Fibroblast of mammary gland (primary cell): ENCODE data around the gene DIP2C.

ENCODE experiments used
- DNase-seq: peaks from one replicate; pipeline ENCODE4 v3.0.0-alpha.2; 2010; ENCODE audit warnings: low read depth
- H3K4me3 ChIP-seq: 2 replicates; pipeline ENCODE4 v1.5.1; 2011; ENCODE audit warnings: low read depth, mild to moderate bottlenecking, low read length, moderate library complexity; ENCODE audit not compliant: control insufficient read depth
- TF ChIP-seq, protein P1 (sequence below): conservative IDR thresholded peaks from 2 replicates; pipeline ENCODE4 v1.5.1; 2011; ENCODE audit warnings: low read depth, low read length, inconsistent platforms; ENCODE audit not compliant: control insufficient read depth, insufficient read depth

DIP2C gene

DNA sequence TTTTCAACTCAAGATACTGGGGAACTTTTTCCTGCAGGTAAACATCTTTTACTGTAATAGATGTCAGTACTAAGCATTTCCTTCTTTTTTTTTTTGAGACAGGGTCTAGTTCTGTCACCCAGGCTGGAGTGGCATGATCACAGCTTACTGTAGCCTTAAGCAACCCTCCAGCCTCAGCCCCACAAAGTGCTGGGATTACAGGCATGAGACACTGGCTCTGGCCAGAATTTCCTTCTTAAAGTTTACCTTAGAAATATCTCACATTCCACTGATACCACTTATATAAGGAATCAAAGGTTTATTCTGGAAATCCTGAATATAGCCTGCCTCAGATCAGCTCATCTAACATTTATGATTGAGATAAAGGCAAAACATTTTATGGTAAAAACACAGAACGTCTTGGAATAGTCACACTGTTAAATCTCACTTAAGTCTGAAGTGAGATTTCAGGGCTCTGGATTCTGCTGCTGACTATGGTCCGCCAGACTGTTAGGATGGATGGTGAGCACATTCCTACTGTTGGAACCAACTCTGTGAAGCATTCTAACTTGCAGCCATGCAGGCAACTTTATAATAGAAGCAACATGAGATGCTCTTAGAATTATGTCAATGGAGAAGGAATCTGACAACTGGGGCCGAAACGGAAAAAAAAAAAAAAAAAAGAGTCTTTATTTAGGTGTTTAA lies 402.3 kb downstream of the DIP2C start:
- H3K4me3 ChIP-seq, result no peak overlapping the region
- TF ChIP-seq, protein P1, sequence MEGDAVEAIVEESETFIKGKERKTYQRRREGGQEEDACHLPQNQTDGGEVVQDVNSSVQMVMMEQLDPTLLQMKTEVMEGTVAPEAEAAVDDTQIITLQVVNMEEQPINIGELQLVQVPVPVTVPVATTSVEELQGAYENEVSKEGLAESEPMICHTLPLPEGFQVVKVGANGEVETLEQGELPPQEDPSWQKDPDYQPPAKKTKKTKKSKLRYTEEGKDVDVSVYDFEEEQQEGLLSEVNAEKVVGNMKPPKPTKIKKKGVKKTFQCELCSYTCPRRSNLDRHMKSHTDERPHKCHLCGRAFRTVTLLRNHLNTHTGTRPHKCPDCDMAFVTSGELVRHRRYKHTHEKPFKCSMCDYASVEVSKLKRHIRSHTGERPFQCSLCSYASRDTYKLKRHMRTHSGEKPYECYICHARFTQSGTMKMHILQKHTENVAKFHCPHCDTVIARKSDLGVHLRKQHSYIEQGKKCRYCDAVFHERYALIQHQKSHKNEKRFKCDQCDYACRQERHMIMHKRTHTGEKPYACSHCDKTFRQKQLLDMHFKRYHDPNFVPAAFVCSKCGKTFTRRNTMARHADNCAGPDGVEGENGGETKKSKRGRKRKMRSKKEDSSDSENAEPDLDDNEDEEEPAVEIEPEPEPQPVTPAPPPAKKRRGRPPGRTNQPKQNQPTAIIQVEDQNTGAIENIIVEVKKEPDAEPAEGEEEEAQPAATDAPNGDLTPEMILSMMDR, result no peak
- no peak for DNase-seq

DNA sequence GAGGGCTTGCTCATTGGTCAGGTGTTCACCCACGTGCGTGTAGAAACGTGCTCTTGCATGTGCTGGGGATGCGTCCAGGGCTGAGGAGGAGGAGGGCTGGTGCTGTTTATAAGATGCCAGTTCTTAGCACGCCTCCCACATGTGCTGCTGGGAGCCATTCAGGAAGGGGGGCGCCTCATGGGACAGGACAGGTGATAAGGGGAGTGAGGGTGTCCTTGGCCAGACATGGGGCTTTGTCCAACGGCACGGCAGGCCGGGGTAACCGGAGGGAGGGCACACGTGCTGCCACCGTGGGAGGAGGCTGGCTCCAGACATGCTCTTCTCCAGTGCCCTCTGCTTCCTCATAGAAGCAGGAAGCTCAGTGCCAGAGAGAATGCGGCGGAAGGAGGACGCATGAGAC lies 404.3 kb downstream of the DIP2C start:
- no peak for DNase-seq
- H3K4me3 ChIP-seq, result no peak overlapping the region
- TF ChIP-seq, protein P1, result no peak

DNA sequence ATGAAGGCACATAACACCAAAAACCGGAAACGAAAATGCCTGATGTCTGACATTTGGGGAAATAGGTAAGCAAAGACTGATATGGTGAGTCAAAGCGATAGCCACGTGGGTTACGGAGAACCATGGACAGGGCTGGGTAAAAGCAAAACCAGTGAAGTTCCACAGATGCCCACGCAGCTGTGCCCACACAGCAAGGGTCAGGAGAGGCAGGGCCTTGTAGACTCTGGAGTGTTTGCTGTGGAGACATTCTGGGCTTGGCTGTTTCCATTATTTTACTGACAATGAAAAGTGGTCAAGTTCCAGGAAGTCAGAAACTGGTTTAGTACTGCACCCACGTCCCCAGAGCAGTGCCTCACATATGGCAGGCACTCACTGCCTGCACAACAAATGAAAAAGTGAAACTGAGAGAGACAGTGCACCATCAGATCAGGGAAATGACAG lies 405.5 kb downstream of the DIP2C start:
- no peak overlapping the region for H3K4me3 ChIP-seq
- TF ChIP-seq, protein P1, result no peak
- no peak for DNase-seq

DNA sequence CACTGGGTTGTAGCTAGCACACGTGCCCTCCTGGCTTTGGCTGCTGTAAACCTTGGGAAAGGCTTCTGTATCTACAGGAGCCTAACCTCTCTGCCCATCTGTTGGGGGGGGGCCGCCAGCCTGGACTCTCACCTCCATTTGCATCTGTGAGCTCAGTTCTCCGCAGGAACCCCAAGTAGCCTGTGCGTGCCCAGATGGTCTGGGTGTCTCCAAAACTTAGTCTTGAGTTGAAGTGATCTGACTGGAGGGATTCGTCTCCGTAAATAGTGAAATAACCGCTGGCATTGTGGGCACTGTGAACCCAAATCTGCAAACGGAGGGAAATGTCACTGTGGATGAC lies 406.4 kb downstream of the DIP2C start:
- no peak overlapping the region for H3K4me3 ChIP-seq
- TF ChIP-seq, protein P1, result no peak
- no peak for DNase-seq

DNA sequence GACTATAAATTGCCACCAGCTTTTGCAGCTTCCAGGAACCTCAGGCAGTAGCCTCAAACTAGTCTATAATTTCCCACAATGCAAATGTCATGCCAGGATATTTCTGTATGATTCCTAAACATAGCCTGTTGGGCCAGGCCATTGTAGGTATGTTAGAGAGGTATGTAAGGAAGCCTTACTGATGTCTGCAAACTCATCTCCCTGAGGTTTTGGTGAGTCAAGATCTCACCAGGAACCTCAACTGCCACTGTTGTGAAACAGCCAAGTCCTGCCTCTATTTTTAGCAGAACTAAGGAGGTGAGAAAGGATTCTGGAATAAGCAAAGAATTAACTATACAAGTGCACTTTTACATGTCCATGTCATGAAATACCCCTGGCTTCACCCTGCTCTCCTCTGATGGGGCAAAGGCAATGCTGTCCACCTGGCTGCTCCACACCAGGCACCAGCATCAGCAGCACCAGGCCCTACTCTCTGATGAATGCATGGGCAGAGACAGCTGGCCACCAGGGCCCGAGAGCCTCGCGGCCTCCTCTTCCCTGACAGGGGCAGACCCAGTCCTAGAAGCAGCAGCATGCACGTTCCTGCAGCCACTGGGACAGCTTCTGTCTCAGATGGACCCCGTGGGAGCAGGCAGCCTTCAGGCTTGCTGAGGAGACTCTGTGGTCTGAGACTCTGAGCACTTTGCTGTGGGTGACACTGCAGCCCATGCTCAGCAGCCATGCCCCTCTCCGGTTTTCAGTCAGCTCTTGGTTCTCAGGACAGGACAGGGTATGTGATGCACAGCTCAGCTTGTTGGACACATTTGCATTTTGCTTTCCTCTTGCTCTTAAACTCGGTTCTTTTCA lies 407.0 kb downstream of the DIP2C start:
- TF ChIP-seq, protein P1, result no peak
- no peak overlapping the region for H3K4me3 ChIP-seq
- peak; percentile 66 for DNase-seq

DNA sequence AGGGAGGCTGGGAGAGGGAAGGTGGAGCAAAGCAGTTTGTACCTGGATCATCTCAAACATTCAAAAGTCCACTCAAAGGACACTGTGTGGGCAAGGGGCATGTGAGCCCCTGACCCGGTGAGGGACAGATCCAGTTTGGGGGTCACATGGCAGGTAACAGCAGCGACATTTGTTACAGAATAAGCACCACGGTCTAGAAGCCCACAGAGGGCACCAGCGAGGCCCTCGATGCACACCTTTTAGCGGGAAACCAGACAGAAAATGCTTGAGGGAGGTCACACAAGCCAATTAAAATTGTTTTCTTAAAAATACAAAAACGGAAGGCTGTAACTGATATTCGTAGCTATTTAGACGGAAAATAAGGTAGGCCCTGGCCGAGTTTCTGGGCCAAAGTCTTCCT lies 409.8 kb downstream of the DIP2C start:
- TF ChIP-seq, protein P1, result no peak
- no peak overlapping the region for H3K4me3 ChIP-seq
- no peak for DNase-seq
